ENCODE data around the gene PRSS48. TPM values are rescaled to one million over a fixed set of nuclear protein-coding genes. Genes with fewer than 3 reads are reported as not detected.

PRSS48 gene
- total and polyA plus RNA-seq, 10 of the 15 experiments (the other 5 are each of a cell fraction or from before 2014, with no cell fraction given) = not detected

Small RNAs within 50 kb of the gene (small RNA-seq; reads per million reads assigned to genes)
- gene AC104819.2 = not detected
- gene RNU6-1282P = not detected

Other genes with a start within 250 kb of the PRSS48 start
- gene RPS3A, start 177.5 kb upstream of the PRSS48 start, total RNA-seq (2014; rRNA removed) = 2,490 and 2,970 TPM in 2 replicates
- 4,035 and 4,105 TPM in 2 replicates for gene RPS3A, start 177.5 kb upstream of the PRSS48 start, total RNA-seq (2014; rRNA removed; fragmentation: Illumina TruSeq; extraction: Trizol)
- 2,962 and 3,106 TPM in 2 replicates for gene RPS3A, start 177.5 kb upstream of the PRSS48 start, total RNA-seq (2021)
- 5,827 and 8,647 TPM in 2 replicates for gene RPS3A, start 177.5 kb upstream of the PRSS48 start, polyA plus RNA-seq (2011; rRNA removed)
- 3,671 and 4,649 TPM in 2 replicates for gene RPS3A, start 177.5 kb upstream of the PRSS48 start, polyA plus RNA-seq (2014; fragmentation: Illumina TruSeq; extraction: Trizol)
- gene RPS3A, start 177.5 kb upstream of the PRSS48 start, polyA plus RNA-seq (2014; fragmentation: Nextera tagmentation; extraction: Ambion mirVana) = 1,000 to 10,000 TPM; 5,081 to 5,756 TPM
- gene RPS3A, start 177.5 kb upstream of the PRSS48 start, polyA plus RNA-seq (2014; rRNA removed) = 2,593 and 3,382 TPM in 2 replicates
- 1,000 to 10,000 TPM; 1,754 to 1,978 TPM for gene RPS3A, start 177.5 kb upstream of the PRSS48 start, polyA plus RNA-seq (2016; fragmentation: Nextera tagmentation; extraction: Ambion mirVana)
- gene SH3D19, start 48.4 kb downstream of the PRSS48 start, total RNA-seq (2014; rRNA removed) = not detected in 2 replicates
- not detected in 2 replicates for gene SH3D19, start 48.4 kb downstream of the PRSS48 start, total RNA-seq (2014; rRNA removed; fragmentation: Illumina TruSeq; extraction: Trizol)
- gene SH3D19, start 48.4 kb downstream of the PRSS48 start, total RNA-seq (2021) = 0.24 and 0.33 TPM in 2 replicates
- gene SH3D19, start 48.4 kb downstream of the PRSS48 start, polyA plus RNA-seq (2011; rRNA removed) = 0.08 and 0.17 TPM in 2 replicates
- not detected in 2 replicates for gene SH3D19, start 48.4 kb downstream of the PRSS48 start, polyA plus RNA-seq (2014; fragmentation: Illumina TruSeq; extraction: Trizol)
- gene SH3D19, start 48.4 kb downstream of the PRSS48 start, polyA plus RNA-seq (2014; fragmentation: Nextera tagmentation; extraction: Ambion mirVana) = 1 to 10 TPM; 2.4 to 6.9 TPM
- gene SH3D19, start 48.4 kb downstream of the PRSS48 start, polyA plus RNA-seq (2014; rRNA removed) = 0.03 and 0.29 TPM in 2 replicates
- gene SH3D19, start 48.4 kb downstream of the PRSS48 start, polyA plus RNA-seq (2016; fragmentation: Nextera tagmentation; extraction: Ambion mirVana) = under 1 TPM; 0.28 to 0.33 TPM
- 0.05 and 0.11 TPM in 2 replicates for gene FHIP1A, start 132.0 kb downstream of the PRSS48 start, total RNA-seq (2014; rRNA removed)
- 0.09 and 0.13 TPM in 2 replicates for gene FHIP1A, start 132.0 kb downstream of the PRSS48 start, total RNA-seq (2014; rRNA removed; fragmentation: Illumina TruSeq; extraction: Trizol)
- 0.28 and 0.40 TPM in 2 replicates for gene FHIP1A, start 132.0 kb downstream of the PRSS48 start, total RNA-seq (2021)
- 5.5 and 5.9 TPM in 2 replicates for gene FHIP1A, start 132.0 kb downstream of the PRSS48 start, polyA plus RNA-seq (2011; rRNA removed)
- 0.09 and 0.29 TPM in 2 replicates for gene FHIP1A, start 132.0 kb downstream of the PRSS48 start, polyA plus RNA-seq (2014; fragmentation: Illumina TruSeq; extraction: Trizol)
- under 1 TPM; 0.02 to 0.06 TPM for gene FHIP1A, start 132.0 kb downstream of the PRSS48 start, polyA plus RNA-seq (2014; fragmentation: Nextera tagmentation; extraction: Ambion mirVana)
- gene FHIP1A, start 132.0 kb downstream of the PRSS48 start, polyA plus RNA-seq (2014; rRNA removed) = 0.18 and 0.27 TPM in 2 replicates
- under 1 TPM in 1 of 2 experiments, not detected in 1; 0.17 TPM for gene FHIP1A, start 132.0 kb downstream of the PRSS48 start, polyA plus RNA-seq (2016; fragmentation: Nextera tagmentation; extraction: Ambion mirVana)

All from GM12878 (cell line).